ENCODE results near the gene NSUN2.
"Not testable (repeated sequence)": the region's sequence is repeated elsewhere in the genome, so short reads cannot be mapped to it uniquely, and the experiment has no call there.

Gene NSUN2

GRCh38 chr5:6581559-6582426 is 51.1 kb downstream of the NSUN2 start:
- DNase-seq = no peak

GRCh38 chr5:6581090-6581489 is 51.8 kb downstream of the NSUN2 start:
- no peak for DNase-seq

GRCh38 chr5:6579535-6579934 is 53.3 kb downstream of the NSUN2 start:
- no peak for DNase-seq

- DNase-seq = no peak
These were observed 54.0 kb downstream of the NSUN2 start for GRCh38 chr5:6578676-6579343.

- DNase-seq = no peak
These were observed 55.9 kb downstream of the NSUN2 start for GRCh38 chr5:6576861-6577501.

- no peak for DNase-seq
These were observed 58.2 kb downstream of the NSUN2 start for GRCh38 chr5:6574537-6575245.

DNA sequence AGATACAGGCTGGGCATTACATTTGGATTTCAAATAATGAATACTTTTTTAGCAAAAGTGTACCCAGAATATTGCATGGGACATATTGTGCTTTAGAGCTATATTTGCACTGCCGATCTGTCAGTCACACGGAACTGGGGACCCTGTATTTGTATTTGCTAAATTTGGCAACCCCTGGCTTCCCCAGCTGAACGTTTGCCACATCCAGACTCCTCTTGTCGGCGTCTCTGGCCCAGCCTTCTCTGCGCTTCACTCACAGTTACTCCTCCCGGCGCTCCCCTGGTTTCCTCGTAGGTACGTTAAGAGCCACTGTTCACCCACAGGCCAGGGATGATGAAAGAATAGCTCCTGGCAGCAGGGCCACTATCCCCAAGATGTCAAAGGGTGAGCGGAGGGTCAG is 58.7 kb downstream of the NSUN2 start:
- DNase-seq = no peak

- no peak for DNase-seq
These were observed 59.2 kb downstream of the NSUN2 start for GRCh38 chr5:6573651-6574101.

GRCh38 chr5:6572825-6573380 is 59.9 kb downstream of the NSUN2 start:
- DNase-seq = no peak

GRCh38 chr5:6572086-6572824 is 60.6 kb downstream of the NSUN2 start:
- no peak for DNase-seq

DNA sequence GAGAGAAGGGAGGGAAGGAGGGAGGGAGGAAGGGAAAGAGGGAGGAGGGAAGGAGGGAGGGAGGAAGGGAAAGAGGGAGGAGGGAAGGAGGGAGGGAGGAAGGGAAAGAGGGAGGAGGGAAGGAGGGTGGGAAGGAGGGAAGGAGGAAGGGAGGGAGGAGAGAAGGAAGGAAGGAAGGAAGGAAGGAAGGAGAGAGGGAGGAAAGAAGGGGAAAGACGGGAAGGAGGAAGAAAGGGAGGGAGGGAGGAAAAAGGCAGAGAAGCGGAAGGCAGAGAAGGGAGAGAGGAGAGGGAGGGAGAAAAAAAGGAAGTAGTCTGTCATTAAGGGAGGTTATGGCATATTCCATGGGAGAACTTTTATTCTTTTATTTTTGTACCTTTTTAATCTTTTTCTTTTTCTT is 61.2 kb downstream of the NSUN2 start:
- not testable (repeated sequence) for DNase-seq

- DNase-seq = no peak
These were observed 62.3 kb downstream of the NSUN2 start for GRCh38 chr5:6570530-6570929.

- DNase-seq = no peak
These were observed 64.0 kb downstream of the NSUN2 start for GRCh38 chr5:6568889-6569288.

- no peak for DNase-seq
These were observed 64.5 kb downstream of the NSUN2 start for GRCh38 chr5:6568383-6568782.

DNA sequence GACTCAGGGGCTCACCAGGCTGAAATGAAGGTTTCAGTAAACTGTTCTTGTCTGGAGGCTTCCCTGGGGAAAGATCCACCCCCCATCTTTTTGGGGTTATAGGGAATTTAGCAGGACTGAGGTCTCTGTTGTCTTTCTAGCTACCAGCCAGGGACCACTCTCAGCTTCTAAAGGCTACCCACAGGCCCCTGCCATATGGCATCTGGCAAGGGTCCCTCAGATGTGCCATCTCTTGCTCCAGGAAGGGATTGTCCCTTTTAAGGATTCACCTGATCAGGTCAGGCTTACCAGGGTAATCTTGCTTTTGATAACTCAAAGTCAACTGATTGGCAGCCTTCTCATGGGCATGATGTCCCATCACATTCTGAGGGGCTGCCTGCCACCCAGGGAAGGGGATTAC is 65.0 kb downstream of the NSUN2 start:
- no peak for DNase-seq

- DNase-seq = no peak
These were observed 65.8 kb downstream of the NSUN2 start for GRCh38 chr5:6567068-6567467.

GRCh38 chr5:6565492-6565891 is 67.4 kb downstream of the NSUN2 start:
- DNase-seq = no peak

- DNase-seq = no peak
These were observed 74.9 kb downstream of the NSUN2 start for GRCh38 chr5:6557807-6558575.

GRCh38 chr5:6556802-6557102 is 76.1 kb downstream of the NSUN2 start:
- DNase-seq = no peak

GRCh38 chr5:6556089-6556801 is 76.6 kb downstream of the NSUN2 start:
- no peak for DNase-seq

GRCh38 chr5:6554812-6555211 is 78.0 kb downstream of the NSUN2 start:
- no peak for DNase-seq

Data from femur (tissue), 1 donor.